Peyer's patch (tissue), 4 donors: ENCODE data around the gene INSYN1.

ENCODE experiments used
- CTCF ChIP-seq, 6 experiments: fragments of 450-650 bp in 4 of 6; fragments of 200-600 bp in 2 of 6; sonication (generic) in 1 of 6; IDR thresholded peaks; one replicate each; pipeline ENCODE4 v1.5.1; 2017 to 2019; ENCODE audit warnings: antibody characterized with exemption in 6 of 6, mild to moderate bottlenecking in 3 of 6, moderate library complexity in 1 of 6
- POLR2A ChIP-seq, 2 donors: fragments of 450-650 bp; IDR thresholded peaks; one replicate each; pipeline ENCODE4 v1.5.1; 2017; ENCODE audit warnings: antibody characterized with exemption in 2 of 2, mild to moderate bottlenecking in 2 of 2, moderate library complexity in 2 of 2

GRCh38 chr15:73746883-73747282, 6.3 kb downstream of the INSYN1 start:
- TF ChIP-seq CTCF (IDR thresholded peaks at IDR 0.05) (no peak), POLR2A (IDR thresholded peaks at IDR 0.05) (no peak)
